GM21619 (cell line): Measurements from ENCODE around the gene FMR1.

ENCODE experiments used
- ATAC-seq: cut with Tn5 transposase; IDR thresholded peaks from one replicate; pipeline ENCODE4 v1.9.1; 2021; ENCODE audit not compliant: unreplicated experiment

Gene FMR1

DNA sequence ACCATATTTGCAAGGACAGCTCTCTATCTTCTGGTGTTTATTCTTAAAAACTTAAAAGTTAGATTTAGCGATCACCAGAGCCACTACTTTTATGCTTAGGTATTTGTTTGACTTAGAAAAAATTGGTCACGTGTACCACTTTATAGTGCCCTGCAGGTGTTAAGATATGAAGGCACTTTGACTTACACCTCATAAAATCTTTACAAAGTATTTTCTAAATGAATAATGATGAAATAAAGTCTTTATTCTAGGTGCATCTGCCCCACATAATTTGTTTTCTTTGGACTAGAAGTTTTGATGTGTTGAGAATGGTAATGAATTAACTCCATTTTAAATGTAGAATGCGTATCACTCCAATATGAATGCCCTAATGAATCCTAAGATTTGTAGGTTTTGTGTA, 2.9 kb downstream of the FMR1 start:
- ATAC-seq: no peak

DNA sequence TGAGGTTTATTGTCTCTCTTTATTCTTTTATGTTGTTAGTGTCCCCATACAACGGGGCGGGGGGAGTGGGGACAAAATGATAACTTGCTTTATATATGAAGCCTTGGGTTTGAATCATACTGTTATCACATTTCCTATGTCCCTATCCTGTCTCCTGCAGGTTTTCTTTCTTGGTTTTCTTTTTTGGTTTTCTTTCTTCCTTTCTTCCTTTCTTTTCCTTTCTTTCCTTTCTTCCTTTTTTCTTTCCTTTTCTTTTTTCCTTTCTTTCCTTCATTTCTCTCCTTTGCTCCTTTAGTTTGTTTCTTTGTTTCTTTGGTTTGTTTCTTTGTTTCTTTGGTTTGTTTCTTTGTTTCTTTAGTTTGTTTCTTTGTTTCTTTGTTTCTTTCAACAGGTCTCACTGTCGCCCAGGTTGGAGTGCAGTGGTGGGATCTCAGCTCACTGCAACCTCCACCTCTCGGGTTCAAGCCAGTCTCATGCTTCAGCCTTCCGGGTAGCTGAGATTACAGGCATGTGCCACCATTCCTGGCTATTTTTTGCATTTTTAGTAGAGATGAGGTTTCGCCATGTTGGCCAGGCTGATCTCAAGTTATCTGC, 4.8 kb downstream of the FMR1 start:
- ATAC-seq: no peak

DNA sequence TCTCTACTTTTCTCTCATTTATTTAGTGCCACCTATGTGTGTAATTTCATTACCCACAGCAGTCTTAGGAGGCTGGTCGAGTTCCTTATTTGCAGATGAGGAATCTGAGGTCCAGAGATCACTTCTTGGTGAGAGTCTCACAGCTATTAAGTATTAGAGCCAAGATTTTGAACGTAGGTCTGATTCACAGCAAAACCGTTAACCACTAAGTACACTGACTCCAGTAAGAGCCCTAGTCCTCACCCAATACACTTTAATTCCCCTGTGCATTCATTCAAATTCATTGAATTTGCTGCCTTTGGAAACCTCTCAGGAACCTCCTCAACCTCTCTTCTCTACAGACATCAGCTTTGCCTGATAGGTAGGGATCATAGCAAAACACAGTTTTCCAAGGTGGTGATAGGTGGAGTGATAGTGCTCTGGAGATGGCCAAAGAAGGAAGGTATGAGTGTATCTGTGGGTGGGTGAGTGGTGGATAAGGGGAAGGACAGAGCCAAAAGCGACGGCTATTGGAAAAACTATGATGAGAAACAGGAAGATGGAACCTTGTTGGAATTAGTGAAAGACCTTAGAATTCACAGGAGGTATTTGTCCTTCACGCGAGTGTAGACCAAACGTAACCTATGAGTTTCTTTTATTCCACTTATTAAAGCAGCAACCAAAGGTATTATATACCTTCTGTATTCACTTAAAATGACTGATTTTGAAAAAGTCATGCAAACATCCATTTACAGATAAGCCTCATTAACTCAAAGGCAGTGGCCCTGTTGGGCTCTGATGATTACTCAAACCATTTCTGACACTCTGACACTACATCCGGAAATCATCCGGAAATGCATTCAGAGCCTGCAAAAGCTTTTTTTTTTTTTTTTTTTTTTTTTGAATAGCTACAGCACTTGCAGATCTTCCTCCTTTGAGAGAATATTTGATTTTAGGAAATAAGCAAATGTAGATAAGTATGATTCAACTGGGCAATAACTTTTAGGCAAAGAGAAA, 6.3 kb downstream of the FMR1 start:
- ATAC-seq: peak; percentile 93

DNA sequence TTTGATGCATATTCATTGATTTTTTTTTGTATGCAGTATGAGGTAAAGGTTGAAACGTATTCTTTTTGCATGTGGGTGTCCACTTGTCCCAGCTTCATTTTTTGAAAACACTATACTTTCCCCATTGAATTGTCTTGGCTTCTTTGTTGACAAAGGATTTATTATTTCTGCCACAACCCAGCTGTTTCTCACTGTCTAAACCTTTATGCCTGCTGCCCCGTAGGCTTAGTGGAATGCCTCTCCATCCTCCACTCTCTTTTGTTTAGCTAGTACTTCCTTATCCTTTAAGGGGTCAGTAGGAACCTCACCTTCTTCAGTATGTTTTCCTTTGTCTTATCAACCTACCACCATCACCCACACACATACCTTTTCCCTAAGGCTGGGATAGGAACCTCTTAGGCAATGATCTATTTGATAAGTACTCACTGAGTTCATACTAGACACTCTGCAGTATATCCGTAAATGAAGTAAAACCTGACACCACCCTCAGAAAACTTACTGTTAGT, 8.5 kb downstream of the FMR1 start:
- ATAC-seq: no peak

DNA sequence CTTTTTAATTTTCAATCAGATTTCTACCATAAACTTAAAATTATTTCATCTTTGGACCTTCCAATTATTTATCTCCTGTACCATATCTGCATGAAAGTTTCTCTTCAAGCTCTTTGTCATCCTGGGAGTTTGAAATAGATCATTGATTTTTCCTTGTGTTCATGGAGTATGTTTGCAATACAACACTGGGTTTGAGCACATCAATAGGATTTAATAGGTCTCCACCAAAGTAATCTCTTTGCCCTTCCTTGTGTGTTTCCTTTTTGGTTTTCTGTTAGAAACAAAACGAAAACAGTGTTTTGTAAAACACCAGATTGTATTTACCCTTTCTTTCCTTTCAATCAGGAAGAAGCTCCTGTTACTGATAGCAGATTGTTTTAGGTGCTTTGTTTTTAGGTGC, 11.9 kb downstream of the FMR1 start:
- ATAC-seq: no peak

DNA sequence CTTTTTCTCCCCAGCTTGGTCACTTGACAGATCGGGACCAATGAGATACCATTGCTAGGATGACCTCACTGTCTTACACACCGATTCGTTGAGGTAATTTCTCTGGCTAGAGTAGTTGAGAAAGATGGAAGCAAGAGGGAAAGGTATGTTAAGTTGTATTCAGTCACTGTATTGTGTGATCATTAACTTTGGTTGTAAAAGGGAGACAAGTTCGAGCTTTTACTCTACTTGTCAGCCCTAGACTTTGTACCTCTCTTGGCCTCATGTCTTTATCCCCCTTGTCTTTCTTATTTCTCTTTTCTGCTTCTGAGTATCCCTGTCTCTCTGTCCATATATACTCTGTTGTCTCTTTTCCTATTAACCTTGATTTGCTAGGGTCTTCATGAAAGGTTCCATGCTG, 15.5 kb downstream of the FMR1 start:
- no peak for ATAC-seq

DNA sequence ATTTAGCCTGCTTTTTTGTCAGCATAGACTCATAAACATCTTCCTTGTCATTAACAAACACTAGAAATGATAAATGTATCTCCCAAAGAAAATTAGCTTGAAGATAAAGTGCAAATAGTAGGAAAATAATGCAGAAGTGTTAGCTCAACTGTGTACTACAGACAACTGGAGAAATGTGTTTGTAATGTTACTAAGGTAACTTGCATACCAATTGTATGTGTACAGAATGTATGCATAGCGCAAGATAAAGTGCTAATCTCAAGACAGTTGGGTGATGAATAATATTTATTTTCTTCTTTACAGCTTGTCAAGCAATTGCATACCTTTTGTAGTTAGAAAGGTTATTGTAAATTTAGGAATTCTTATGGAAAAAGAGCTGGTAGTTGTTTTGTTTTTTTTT, 22.1 kb downstream of the FMR1 start:
- no peak for ATAC-seq

DNA sequence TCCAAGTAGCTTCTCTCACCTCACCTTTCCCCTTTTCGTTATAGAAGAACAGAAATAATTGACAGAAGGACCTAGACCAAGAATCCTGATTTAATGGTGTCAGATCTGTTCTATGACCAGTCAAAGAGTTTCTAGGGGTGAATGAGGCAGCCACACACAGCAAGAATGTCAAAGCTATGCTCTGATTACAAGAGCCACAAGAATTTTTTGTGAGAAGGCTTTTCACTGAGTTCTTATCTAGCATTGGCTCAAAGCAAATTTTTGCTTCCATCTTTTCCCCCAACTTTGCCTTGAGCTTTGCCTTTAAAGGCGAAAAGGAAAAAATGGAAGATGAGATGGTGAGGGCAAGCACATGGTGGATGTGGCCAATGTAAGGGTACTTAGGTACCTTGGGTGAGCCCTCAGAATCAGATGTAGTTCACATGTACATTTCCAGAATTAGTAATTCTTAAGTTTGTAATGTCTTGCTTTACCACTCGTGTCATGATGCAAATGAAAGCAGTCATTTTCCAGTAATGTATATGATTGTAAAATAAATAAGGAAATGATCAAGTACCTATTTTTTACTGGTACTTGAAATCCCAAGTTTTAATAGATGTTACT, 23.5 kb downstream of the FMR1 start:
- ATAC-seq: no peak

DNA sequence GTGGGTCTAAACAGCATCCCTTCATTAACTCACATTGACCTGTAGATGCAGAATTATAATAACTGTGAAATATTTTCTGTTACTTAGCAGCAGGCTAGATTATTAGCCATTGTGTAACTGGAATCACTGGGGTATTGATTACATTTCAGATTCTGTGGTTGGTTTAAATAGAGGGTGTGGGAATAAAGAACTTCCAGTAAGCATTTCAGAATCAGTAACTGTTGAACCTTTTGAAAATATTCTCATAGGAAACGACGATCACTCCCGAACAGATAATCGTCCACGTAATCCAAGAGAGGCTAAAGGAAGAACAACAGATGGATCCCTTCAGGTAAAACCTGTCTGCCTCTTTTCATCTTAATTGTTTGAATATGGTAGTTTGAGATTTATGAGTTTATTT, 33.6 kb downstream of the FMR1 start:
- ATAC-seq: no peak

DNA sequence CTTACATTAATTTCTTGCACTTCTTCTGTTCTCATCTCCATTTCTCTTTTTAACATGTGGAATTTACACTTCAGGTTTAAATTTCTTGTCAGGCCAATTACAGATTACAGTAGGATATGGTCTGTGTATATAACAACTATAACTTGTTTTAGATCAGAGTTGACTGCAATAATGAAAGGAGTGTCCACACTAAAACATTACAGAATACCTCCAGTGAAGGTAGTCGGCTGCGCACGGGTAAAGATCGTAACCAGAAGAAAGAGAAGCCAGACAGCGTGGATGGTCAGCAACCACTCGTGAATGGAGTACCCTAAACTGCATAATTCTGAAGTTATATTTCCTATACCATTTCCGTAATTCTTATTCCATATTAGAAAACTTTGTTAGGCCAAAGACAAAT, 36.8 kb downstream of the FMR1 start:
- no peak for ATAC-seq

DNA sequence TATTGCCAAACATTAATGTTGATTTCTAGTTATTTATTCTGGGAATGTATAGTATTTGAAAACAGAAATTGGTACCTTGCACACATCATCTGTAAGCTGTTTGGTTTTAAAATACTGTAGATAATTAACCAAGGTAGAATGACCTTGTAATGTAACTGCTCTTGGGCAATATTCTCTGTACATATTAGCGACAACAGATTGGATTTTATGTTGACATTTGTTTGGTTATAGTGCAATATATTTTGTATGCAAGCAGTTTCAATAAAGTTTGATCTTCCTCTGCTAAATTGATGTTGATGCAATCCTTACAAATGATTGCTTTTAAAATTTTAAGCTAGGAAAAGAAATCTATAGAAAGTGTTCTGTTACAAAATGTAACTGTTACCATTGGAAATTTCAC, 38.6 kb downstream of the FMR1 start:
- no peak for ATAC-seq

DNA sequence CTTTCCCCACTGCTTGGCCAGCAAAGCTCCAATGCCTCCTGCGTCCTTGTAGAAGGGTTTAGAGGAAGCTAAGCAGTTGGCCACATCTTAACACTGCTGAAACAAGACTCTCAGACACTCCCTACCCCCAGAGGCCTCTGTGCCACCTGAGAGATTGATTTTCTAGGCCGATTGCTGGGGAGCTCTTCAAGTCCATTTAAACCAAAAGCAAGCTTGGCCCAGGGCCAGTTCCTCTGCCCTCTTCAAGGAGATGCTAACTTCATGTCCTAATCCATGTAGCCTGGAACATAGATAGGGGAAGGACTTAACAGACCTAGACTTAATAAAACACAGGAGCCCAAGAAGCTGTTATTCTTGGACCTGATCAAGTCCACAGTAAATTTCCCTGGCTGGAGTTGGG, 42.3 kb downstream of the FMR1 start:
- no peak for ATAC-seq

DNA sequence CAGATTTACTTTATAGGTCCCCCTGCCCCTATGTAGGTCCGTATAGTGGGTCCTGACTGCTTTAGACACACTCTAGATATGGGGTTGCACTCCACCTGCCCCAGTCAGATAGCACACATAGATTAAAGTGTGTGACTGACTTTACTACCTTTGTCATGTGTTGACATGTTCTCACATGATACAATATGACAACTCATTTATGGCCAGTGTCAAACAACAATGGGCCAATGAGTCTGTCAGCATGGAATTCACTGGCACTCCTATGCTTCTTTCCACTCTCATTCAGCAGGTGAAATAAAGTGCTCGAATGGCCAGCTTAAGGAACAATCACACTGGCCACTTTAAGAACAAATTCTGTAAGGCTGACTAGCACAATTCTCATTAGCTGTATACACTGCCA, 45.6 kb downstream of the FMR1 start:
- no peak for ATAC-seq

DNA sequence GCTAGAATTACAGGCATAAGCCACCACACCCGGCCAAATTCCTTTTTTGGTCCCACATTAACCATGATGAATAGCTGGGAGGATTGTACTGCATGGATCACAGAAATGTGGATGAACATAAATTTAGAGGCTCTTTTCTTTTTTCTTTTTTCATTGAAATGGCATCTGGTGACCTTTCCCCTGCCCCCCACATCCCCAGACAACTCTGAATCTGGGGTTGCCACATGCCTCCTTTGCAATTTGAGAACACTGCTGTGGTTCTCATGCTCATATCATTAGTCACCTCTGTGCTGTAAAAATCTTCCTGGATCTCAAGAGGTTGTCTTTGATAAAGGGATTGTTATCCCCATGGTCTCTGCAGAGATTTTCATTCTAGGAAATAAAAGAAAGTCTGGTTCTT, 46.6 kb downstream of the FMR1 start:
- no peak for ATAC-seq

DNA sequence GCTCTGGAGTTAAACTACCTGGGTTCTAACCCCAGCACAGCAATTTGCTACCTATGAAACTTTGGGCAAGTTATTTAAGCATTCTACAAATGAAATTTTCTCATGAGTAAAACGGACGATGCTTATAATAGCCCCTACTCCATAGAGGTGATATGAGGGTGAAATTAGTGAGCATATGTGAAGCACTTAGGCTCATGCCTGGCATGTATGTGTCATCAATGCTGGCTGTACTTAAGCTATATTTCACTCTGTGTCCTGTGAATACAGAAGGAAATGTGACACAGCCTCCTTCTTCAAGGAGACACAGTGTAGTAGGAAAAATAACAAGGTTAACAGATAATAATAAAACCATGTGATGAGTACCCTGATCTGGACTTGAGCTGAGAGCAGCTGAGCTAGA, 49.0 kb downstream of the FMR1 start:
- ATAC-seq: no peak

DNA sequence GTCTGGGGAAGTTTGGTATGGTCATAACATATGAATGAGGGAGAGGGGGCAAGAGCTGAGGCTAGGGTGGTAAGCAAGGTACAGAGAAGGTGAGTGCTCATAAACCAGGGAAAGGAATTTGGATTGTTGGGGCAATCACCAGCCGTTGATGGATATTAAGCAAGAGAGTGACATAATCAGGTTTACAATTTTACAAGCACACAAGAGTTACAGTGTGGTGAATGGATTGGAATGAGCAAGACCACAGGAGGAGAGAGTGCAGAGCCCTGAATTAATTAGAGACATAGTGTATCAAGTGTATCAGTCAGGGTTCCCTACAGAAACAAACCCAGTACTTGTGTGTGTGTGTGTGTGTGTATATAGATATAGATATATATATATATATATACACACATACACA, 50.8 kb downstream of the FMR1 start:
- no peak for ATAC-seq

DNA sequence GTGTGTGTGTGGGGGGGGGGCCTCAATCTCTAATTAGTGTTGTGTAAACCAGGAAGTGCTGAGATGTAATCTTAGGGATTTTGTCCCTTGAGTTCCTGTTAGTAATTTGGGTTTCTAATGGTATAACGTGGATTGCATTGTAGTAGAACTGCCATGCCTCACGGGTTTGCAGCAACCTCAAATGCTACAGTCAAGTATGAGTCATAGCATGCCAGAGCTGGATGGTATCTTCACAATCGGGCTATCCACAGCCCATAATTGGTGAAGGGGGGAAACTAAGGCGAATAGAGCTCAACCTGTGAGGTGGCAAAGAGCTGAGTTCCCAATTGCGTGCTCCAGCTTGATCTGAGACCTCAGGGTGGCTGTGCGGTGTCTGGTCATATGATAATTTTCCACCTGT, 67.2 kb downstream of the FMR1 start:
- ATAC-seq: no peak

DNA sequence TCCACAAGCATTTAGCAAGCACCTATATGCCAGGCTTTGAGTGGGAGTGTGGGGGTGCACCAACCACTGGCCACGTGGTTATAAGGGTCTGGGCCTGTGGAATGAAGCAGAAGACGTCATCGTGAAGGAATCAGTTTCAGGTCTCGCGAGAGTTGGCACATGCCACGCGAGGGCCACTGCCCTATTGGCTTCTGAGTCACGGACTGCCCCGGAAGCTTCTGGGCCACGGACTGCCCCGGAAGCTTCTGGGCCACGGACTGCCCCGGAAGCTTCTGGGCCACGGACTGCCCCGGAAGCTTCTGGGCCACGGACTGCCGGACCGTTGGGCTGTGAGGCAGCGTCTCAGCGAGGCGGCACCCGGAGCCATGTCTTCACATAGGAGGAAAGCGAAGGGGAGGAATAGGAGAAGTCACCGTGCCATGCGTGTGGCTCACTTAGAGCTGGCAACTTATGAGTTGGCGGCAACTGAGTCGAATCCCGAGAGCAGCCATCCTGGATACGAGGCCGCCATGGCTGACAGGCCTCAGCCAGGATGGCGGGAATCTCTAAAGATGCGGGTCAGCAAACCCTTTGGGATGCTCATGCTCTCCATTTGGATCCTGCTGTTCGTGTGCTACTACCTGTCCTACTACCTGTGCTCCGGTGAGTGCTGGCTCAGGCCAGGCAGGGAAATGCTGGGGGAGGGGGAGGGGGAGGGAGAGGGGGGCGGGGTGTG, 69.5 kb downstream of the FMR1 start, which contains the start of gene FMR1NB:
Gene FMR1NB, plus strand, starts transcription at position 300 of the 715 bp plus-strand sequence. Its CDS starts 66 bp downstream, at position 366.
- ATAC-seq: no peak
